WTC11 (cell line): ENCODE data around the gene SPNS2. TPM values are rescaled to one million over a fixed set of nuclear protein-coding genes. Genes with fewer than 3 reads are reported as not detected.

Experiments used
- ATAC-seq: fragments of 200-7000 bp; cut with Tn5 transposase; 2 replicates; pipeline ENCODE4 v1.10.0; 2021; ENCODE audit warnings: mild to moderate bottlenecking, moderate library complexity
- CTCF ChIA-PET: fragments of 300-600 bp; sonication (Branson Sonifier 250); formaldehyde crosslinking; loops from one replicate; lab custom pipeline; 2021; ENCODE audit warnings: antibody characterized with exemption; lab: Charles Lee
- POLR2A ChIA-PET: fragments of 350-600 bp; sonication (Branson Sonifier 250); formaldehyde crosslinking; loops from one replicate; lab custom pipeline; 2021; ENCODE audit warnings: antibody characterized with exemption; lab: Charles Lee
- DNase-seq: peaks from one replicate; pipeline ENCODE4 v3.0.0; 2021; ENCODE audit warnings: low spot score
- H3K27ac Mint-ChIP-seq: 2 replicates; pipeline ENCODE4 v1.8.0; 2021; ENCODE audit warnings: mixed read lengths
- H3K27me3 Mint-ChIP-seq: 2 replicates; pipeline ENCODE4 v1.8.0; 2021; ENCODE audit warnings: low read depth, mild to moderate bottlenecking, moderate library complexity, mixed read lengths
- H3K36me3 Mint-ChIP-seq: 2 replicates; pipeline ENCODE4 v1.8.0; 2021; ENCODE audit warnings: mixed read lengths
- H3K4me1 Mint-ChIP-seq: 2 replicates; pipeline ENCODE4 v1.8.0; 2022; ENCODE audit warnings: mixed read lengths
- H3K4me3 Mint-ChIP-seq: 2 replicates; pipeline ENCODE4 v1.8.0; 2021; ENCODE audit warnings: mild to moderate bottlenecking, moderate library complexity, mixed read lengths
- H3K9me3 Mint-ChIP-seq: 2 replicates; pipeline ENCODE4 v1.8.0; 2021; ENCODE audit warnings: mixed read lengths
- CREB1 ChIP-seq: sonication (generic); formaldehyde crosslinking; IDR thresholded peaks from 2 replicates; pipeline ENCODE4 v1.8.0; 2023; ENCODE audit warnings: mild to moderate bottlenecking, missing genetic modification reagents
- CREM ChIP-seq: sonication (generic); formaldehyde crosslinking; IDR thresholded peaks from 2 replicates; pipeline ENCODE4 v1.8.1; 2022; ENCODE audit warnings: mild to moderate bottlenecking, missing genetic modification reagents, moderate library complexity
- EMX1 ChIP-seq: fragments of 250-450 bp; sonication (Bioruptor Pico); IDR thresholded peaks from 2 replicates; pipeline ENCODE4 v1.8.0; 2021; ENCODE audit warnings: mild to moderate bottlenecking
- FOXJ3 ChIP-seq: sonication (generic); formaldehyde crosslinking; IDR thresholded peaks from 2 replicates; pipeline ENCODE4 v1.9.0; 2021; ENCODE audit warnings: missing genetic modification reagents, mild to moderate bottlenecking, borderline replicate concordance
- IRF2 ChIP-seq: sonication (generic); formaldehyde crosslinking; IDR thresholded peaks from 2 replicates; pipeline ENCODE4 v1.8.0; 2022; ENCODE audit warnings: low read depth, missing genetic modification reagents, borderline replicate concordance
- JAZF1 ChIP-seq: fragments of 250-450 bp; sonication (Bioruptor Pico); IDR thresholded peaks from 2 replicates; pipeline ENCODE4 v1.9.0; 2021; ENCODE audit warnings: moderate library complexity, mild to moderate bottlenecking, inconsistent platforms
- MXD4 ChIP-seq: fragments of 250-450 bp; sonication (Bioruptor Pico); IDR thresholded peaks from 2 replicates; pipeline ENCODE4 v1.8.0; 2021; ENCODE audit warnings: mild to moderate bottlenecking, moderate library complexity, borderline replicate concordance
- MYBL2 ChIP-seq: sonication (generic); formaldehyde crosslinking; IDR thresholded peaks from 2 replicates; pipeline ENCODE4 v1.8.1; 2023; ENCODE audit warnings: mild to moderate bottlenecking, moderate library complexity, missing genetic modification reagents
- NFE2L1 ChIP-seq: sonication (generic); formaldehyde crosslinking; IDR thresholded peaks from 2 replicates; pipeline ENCODE4 v1.8.1; 2023; ENCODE audit warnings: missing genetic modification reagents
- OVOL2 ChIP-seq: fragments of 250-450 bp; sonication (Bioruptor Pico); IDR thresholded peaks from 2 replicates; pipeline ENCODE4 v1.9.0; 2021; ENCODE audit warnings: mild to moderate bottlenecking, borderline replicate concordance
- SOX15 ChIP-seq: fragments of 250-450 bp; sonication (Bioruptor Pico); IDR thresholded peaks from 2 replicates; pipeline ENCODE4 v1.9.0; 2021; ENCODE audit warnings: mild to moderate bottlenecking
- TCF7 ChIP-seq: sonication (generic); formaldehyde crosslinking; IDR thresholded peaks from 2 replicates; pipeline ENCODE4 v1.8.0; 2022; ENCODE audit warnings: mild to moderate bottlenecking, low read depth, missing genetic modification reagents, moderate library complexity
- TEAD1 ChIP-seq: sonication (generic); formaldehyde crosslinking; IDR thresholded peaks from 2 replicates; pipeline ENCODE4 v1.8.0; 2022; ENCODE audit warnings: mild to moderate bottlenecking, missing genetic modification reagents
- TEAD4 ChIP-seq: sonication (generic); formaldehyde crosslinking; IDR thresholded peaks from 2 replicates; pipeline ENCODE4 v1.8.0; 2022; ENCODE audit warnings: mild to moderate bottlenecking, missing genetic modification reagents
- ZNF219 ChIP-seq: sonication (generic); formaldehyde crosslinking; IDR thresholded peaks from 2 replicates; pipeline ENCODE4 v1.8.0; 2023; ENCODE audit warnings: missing genetic modification reagents, mild to moderate bottlenecking, borderline replicate concordance
- ZNF232 ChIP-seq: sonication (generic); formaldehyde crosslinking; IDR thresholded peaks from 2 replicates; pipeline ENCODE4 v1.8.0; 2022; ENCODE audit warnings: mild to moderate bottlenecking, missing genetic modification reagents
- ZNF423 ChIP-seq: fragments of 250-450 bp; sonication (Bioruptor Pico); IDR thresholded peaks from 2 replicates; pipeline ENCODE4 v2.1.2; 2022; ENCODE audit warnings: mild to moderate bottlenecking, moderate library complexity
- total RNA-seq: library from RNA; stranded (reverse); gene quantifications from 3 replicates; pipeline ENCODE4 v1.2.3, GENCODE V29; 2021
- TF ChIP-seq, protein P1 (sequence below): fragments of 250-450 bp; sonication (Bioruptor Pico); IDR thresholded peaks from 2 replicates; pipeline ENCODE4 v1.8.0; 2021; ENCODE audit warnings: mild to moderate bottlenecking
- TF ChIP-seq, protein P2 (sequence below): sonication (generic); formaldehyde crosslinking; IDR thresholded peaks from 2 replicates; pipeline ENCODE4 v1.8.0; 2022; ENCODE audit warnings: mild to moderate bottlenecking, missing genetic modification reagents
- TF ChIP-seq, protein P3 (sequence below): sonication (generic); formaldehyde crosslinking; IDR thresholded peaks from 2 replicates; pipeline ENCODE4 v1.8.0; 2023; ENCODE audit warnings: missing genetic modification reagents, mild to moderate bottlenecking, borderline replicate concordance
- TF ChIP-seq, protein P4 (sequence below): sonication (generic); formaldehyde crosslinking; IDR thresholded peaks from 2 replicates; pipeline ENCODE4 v1.8.1; 2022; ENCODE audit warnings: low read depth, missing genetic modification reagents, borderline replicate concordance
- TF ChIP-seq, protein P5 (sequence below): sonication (generic); formaldehyde crosslinking; IDR thresholded peaks from 2 replicates; pipeline ENCODE4 v1.8.1; 2023; ENCODE audit warnings: mild to moderate bottlenecking, missing genetic modification reagents
- TF ChIP-seq, protein P6 (sequence below): sonication (generic); formaldehyde crosslinking; conservative IDR thresholded peaks from 2 replicates; pipeline ENCODE4 v1.8.1; 2023; ENCODE audit warnings: mild to moderate bottlenecking, low read depth, missing genetic modification reagents, moderate library complexity

SPNS2 gene
- total RNA-seq, 1 experiment from 2014 or later: 0.87 TPM

DNA sequence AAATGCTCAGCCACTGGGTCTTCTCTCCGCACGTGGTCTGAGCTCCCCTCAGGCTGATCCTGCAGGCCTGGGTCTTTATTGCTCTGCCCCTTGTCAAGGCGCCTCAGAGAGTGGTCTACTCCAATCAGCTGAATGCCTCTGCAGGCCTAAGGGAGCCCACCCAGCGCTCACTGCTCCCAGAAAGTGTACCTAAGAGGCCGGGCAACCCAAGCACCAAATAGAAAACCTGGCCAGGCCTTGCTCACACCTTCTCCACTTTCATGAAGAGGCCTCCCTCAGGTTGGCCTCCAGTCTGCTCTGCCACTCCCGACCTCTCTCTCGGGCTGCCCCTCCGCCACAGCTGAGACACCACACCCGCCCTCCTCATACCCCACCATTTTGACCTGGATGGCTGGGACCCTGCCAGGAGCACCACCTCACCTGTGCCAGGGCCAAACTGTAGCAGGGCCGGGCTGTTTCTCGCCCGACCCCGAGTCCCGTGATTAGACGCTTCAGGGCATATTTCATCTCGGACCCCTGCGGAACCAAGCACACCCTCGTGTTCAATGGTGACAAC is 55.8 kb downstream of the SPNS2 start (continued):
- TF ChIP-seq, protein P1, sequence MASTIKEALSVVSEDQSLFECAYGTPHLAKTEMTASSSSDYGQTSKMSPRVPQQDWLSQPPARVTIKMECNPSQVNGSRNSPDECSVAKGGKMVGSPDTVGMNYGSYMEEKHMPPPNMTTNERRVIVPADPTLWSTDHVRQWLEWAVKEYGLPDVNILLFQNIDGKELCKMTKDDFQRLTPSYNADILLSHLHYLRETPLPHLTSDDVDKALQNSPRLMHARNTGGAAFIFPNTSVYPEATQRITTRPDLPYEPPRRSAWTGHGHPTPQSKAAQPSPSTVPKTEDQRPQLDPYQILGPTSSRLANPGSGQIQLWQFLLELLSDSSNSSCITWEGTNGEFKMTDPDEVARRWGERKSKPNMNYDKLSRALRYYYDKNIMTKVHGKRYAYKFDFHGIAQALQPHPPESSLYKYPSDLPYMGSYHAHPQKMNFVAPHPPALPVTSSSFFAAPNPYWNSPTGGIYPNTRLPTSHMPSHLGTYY (CRISPR knock-in tag): no peak
- TF ChIP-seq ZNF423: no peak
- TF ChIP-seq OVOL2 (CRISPR knock-in tag): no peak
- no peak for TF ChIP-seq FOXJ3
- no peak for TF ChIP-seq CREM (CRISPR knock-in tag)
- no peak for TF ChIP-seq TEAD1
- no peak for TF ChIP-seq IRF2 (CRISPR knock-in tag)
- no peak for TF ChIP-seq SOX15 (CRISPR knock-in tag)

DNA sequence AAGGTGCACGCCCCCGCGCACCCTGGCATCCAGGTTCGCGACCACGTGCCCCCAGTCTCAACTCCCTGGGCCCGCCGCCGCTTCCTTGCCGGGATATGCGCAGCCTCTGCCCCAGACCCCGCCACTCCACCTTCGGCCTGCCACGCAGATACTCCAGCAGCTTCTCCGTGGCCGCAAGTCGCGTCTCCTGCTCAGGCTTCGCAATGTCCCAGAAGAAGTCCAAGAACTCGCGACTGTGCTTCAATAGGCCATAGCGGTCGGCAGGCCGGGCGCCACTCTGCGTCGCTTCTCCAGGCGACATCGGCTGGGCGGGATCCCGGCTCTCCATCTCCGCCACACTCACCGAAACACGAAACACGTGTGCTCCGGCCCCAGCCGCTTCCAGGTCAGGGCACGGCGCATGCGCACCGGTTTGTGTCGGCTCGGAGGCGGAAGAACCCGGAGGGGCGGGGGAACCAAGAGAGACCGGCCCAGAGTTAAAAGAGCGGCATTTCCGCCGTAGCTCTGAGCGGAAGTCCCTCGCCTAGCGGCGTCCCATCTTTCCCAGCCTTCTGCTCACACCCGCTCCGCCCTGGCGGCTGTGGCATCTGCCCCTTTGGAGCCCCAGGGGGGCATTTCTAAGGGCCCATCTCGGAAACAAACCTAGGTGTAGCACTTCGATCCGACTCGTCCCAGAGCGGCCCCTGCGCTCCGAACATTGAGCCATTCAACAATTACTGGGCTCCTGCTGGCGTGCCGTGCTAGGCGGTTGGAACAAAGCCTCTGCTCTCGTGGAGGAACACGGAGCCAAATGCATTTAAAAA is 56.5 kb downstream of the SPNS2 start, which contains the start of gene MYBBP1A:
TSS of gene MYBBP1A (minus strand) at position 388 of the 803 bp plus-strand sequence. CDS start at position 328, 60 bp downstream.
- ChIA-PET POLR2A (interaction anchor here (1.0 kb wide), 1 partner anchor 17 kb away, joined by 3 read pairs; no protein-coding TSS in a partner anchor), CTCF (interaction anchor here (0.7 to 3.1 kb wide), 10 partner anchors 11 to 344 kb away, joined by 3 to 22 read pairs (median 4); partner anchors contain the start of gene C17orf107)
- peaks cover 2% of the 10 kb centered on the region; the same call in 1 of the 2 replicates for H3K27me3 Mint-ChIP-seq
- H3K4me1 Mint-ChIP-seq: peaks cover 32% of the 10 kb centered on the region
- H3K36me3 Mint-ChIP-seq: peaks cover 31% of the 10 kb centered on the region
- H3K9me3 Mint-ChIP-seq: no peaks in the 10 kb centered on the region
- ATAC-seq (peak; percentile 90), DNase-seq (peak; percentile 94)
- H3K4me3 Mint-ChIP-seq: peak within 1 kb of the TSS; percentile 78
- H3K27ac Mint-ChIP-seq: peak within 1 kb of the TSS; percentile 95
- no peak for TF ChIP-seq MXD4 (CRISPR knock-in tag)
- peak; percentile 69; the same call in 1 of the 2 replicates for TF ChIP-seq ZNF232 (CRISPR knock-in tag)
- 0 out of 2 replicates have a peak, but pooled peaks have one; percentile 45 for TF ChIP-seq MYBL2 (CRISPR knock-in tag)
- TF ChIP-seq, protein P2, sequence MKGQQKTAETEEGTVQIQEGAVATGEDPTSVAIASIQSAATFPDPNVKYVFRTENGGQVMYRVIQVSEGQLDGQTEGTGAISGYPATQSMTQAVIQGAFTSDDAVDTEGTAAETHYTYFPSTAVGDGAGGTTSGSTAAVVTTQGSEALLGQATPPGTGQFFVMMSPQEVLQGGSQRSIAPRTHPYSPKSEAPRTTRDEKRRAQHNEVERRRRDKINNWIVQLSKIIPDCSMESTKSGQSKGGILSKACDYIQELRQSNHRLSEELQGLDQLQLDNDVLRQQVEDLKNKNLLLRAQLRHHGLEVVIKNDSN (CRISPR knock-in tag): peak; percentile 83
- no peak for TF ChIP-seq FOXJ3
- TF ChIP-seq TEAD4 (CRISPR knock-in tag): no peak
- TF ChIP-seq TCF7: no peak
- no peak for TF ChIP-seq ZNF219 (CRISPR knock-in tag)
- TF ChIP-seq, protein P3, sequence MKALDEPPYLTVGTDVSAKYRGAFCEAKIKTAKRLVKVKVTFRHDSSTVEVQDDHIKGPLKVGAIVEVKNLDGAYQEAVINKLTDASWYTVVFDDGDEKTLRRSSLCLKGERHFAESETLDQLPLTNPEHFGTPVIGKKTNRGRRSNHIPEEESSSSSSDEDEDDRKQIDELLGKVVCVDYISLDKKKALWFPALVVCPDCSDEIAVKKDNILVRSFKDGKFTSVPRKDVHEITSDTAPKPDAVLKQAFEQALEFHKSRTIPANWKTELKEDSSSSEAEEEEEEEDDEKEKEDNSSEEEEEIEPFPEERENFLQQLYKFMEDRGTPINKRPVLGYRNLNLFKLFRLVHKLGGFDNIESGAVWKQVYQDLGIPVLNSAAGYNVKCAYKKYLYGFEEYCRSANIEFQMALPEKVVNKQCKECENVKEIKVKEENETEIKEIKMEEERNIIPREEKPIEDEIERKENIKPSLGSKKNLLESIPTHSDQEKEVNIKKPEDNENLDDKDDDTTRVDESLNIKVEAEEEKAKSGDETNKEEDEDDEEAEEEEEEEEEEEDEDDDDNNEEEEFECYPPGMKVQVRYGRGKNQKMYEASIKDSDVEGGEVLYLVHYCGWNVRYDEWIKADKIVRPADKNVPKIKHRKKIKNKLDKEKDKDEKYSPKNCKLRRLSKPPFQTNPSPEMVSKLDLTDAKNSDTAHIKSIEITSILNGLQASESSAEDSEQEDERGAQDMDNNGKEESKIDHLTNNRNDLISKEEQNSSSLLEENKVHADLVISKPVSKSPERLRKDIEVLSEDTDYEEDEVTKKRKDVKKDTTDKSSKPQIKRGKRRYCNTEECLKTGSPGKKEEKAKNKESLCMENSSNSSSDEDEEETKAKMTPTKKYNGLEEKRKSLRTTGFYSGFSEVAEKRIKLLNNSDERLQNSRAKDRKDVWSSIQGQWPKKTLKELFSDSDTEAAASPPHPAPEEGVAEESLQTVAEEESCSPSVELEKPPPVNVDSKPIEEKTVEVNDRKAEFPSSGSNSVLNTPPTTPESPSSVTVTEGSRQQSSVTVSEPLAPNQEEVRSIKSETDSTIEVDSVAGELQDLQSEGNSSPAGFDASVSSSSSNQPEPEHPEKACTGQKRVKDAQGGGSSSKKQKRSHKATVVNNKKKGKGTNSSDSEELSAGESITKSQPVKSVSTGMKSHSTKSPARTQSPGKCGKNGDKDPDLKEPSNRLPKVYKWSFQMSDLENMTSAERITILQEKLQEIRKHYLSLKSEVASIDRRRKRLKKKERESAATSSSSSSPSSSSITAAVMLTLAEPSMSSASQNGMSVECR (CRISPR knock-in tag): peak; percentile 88
- no peak for TF ChIP-seq JAZF1
- TF ChIP-seq, protein P4, sequence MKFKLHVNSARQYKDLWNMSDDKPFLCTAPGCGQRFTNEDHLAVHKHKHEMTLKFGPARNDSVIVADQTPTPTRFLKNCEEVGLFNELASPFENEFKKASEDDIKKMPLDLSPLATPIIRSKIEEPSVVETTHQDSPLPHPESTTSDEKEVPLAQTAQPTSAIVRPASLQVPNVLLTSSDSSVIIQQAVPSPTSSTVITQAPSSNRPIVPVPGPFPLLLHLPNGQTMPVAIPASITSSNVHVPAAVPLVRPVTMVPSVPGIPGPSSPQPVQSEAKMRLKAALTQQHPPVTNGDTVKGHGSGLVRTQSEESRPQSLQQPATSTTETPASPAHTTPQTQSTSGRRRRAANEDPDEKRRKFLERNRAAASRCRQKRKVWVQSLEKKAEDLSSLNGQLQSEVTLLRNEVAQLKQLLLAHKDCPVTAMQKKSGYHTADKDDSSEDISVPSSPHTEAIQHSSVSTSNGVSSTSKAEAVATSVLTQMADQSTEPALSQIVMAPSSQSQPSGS (CRISPR knock-in tag): no peak
- no peak for TF ChIP-seq CREB1
- TF ChIP-seq EMX1 (CRISPR knock-in tag): no peak
- TF ChIP-seq NFE2L1: no peak
- TF ChIP-seq, protein P5, sequence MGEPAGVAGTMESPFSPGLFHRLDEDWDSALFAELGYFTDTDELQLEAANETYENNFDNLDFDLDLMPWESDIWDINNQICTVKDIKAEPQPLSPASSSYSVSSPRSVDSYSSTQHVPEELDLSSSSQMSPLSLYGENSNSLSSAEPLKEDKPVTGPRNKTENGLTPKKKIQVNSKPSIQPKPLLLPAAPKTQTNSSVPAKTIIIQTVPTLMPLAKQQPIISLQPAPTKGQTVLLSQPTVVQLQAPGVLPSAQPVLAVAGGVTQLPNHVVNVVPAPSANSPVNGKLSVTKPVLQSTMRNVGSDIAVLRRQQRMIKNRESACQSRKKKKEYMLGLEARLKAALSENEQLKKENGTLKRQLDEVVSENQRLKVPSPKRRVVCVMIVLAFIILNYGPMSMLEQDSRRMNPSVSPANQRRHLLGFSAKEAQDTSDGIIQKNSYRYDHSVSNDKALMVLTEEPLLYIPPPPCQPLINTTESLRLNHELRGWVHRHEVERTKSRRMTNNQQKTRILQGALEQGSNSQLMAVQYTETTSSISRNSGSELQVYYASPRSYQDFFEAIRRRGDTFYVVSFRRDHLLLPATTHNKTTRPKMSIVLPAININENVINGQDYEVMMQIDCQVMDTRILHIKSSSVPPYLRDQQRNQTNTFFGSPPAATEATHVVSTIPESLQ (CRISPR knock-in tag): no peak
- TF ChIP-seq, protein P6, sequence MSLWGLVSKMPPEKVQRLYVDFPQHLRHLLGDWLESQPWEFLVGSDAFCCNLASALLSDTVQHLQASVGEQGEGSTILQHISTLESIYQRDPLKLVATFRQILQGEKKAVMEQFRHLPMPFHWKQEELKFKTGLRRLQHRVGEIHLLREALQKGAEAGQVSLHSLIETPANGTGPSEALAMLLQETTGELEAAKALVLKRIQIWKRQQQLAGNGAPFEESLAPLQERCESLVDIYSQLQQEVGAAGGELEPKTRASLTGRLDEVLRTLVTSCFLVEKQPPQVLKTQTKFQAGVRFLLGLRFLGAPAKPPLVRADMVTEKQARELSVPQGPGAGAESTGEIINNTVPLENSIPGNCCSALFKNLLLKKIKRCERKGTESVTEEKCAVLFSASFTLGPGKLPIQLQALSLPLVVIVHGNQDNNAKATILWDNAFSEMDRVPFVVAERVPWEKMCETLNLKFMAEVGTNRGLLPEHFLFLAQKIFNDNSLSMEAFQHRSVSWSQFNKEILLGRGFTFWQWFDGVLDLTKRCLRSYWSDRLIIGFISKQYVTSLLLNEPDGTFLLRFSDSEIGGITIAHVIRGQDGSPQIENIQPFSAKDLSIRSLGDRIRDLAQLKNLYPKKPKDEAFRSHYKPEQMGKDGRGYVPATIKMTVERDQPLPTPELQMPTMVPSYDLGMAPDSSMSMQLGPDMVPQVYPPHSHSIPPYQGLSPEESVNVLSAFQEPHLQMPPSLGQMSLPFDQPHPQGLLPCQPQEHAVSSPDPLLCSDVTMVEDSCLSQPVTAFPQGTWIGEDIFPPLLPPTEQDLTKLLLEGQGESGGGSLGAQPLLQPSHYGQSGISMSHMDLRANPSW (CRISPR knock-in tag): no peak
